Peyer's patch (tissue), 4 donors: ENCODE measurements around the gene HARBI1.

Experiments
- POLR2A ChIP-seq, 2 donors: fragments of 450-650 bp; IDR thresholded peaks; one replicate each; pipeline ENCODE4 v1.5.1; 2017; ENCODE audit warnings: antibody characterized with exemption in 2 of 2, mild to moderate bottlenecking in 2 of 2, moderate library complexity in 2 of 2
- TF ChIP-seq, protein P1 (sequence below), 6 experiments: fragments of 450-650 bp in 4 of 6; fragments of 200-600 bp in 2 of 6; sonication (generic) in 1 of 6; IDR thresholded peaks; one replicate each; pipeline ENCODE4 v1.5.1; 2017 to 2019; ENCODE audit warnings: antibody characterized with exemption in 6 of 6, mild to moderate bottlenecking in 3 of 6, moderate library complexity in 1 of 6

DNA sequence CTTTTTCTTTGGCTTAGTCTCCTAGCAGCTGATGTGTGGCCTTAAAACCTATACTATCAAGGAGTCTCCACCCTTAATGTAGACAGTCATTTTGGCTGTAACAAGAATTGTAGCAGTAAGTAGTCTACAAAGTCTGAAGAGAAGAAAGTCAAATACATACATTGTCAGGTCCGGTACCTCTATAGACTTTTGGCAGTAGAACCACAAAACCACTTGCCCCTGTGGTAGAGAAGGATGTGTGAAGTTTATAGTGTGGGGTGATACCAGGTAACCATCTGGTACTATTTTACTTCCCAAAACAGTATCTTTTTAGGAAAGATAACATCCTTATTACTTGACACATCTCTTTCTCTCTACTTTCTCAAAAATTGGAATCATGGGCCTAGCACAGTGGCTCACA, 15.5 kb upstream of the HARBI1 start:
- TF ChIP-seq POLR2A (IDR thresholded peaks at IDR 0.05) = no peak
- TF ChIP-seq, protein P1, sequence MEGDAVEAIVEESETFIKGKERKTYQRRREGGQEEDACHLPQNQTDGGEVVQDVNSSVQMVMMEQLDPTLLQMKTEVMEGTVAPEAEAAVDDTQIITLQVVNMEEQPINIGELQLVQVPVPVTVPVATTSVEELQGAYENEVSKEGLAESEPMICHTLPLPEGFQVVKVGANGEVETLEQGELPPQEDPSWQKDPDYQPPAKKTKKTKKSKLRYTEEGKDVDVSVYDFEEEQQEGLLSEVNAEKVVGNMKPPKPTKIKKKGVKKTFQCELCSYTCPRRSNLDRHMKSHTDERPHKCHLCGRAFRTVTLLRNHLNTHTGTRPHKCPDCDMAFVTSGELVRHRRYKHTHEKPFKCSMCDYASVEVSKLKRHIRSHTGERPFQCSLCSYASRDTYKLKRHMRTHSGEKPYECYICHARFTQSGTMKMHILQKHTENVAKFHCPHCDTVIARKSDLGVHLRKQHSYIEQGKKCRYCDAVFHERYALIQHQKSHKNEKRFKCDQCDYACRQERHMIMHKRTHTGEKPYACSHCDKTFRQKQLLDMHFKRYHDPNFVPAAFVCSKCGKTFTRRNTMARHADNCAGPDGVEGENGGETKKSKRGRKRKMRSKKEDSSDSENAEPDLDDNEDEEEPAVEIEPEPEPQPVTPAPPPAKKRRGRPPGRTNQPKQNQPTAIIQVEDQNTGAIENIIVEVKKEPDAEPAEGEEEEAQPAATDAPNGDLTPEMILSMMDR (IDR thresholded peaks at IDR 0.05) = no peak
